ENCODE measurements around the gene UBE2D2. TPM values are rescaled to one million over a fixed set of nuclear protein-coding genes. Genes with fewer than 3 reads are reported as not detected.

Gene UBE2D2
- total RNA-seq, 1 experiment from 2014 or later: 222 TPM

DNA sequence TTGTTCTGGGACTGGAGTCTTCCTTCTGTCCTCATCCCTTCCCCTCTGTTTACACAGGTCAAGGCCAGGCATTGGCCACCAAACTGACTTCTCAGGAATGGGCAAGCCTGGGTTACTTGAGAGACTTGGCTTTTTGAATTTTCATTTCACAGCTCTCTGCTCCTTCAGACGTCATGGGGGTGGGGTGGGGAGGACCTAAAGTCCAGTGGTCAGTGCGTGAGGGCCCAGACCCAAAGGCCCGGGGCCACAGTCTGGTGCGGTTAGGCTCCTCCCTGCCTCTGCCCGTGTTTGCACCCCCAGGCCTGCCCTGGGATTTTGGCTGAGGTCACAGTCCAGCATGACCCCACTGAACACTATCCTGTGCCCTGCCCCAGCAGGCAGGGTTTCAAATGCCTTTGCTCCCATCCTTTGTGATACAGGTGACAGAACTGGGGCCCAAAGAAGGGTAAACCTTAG is 82.9 kb downstream of the UBE2D2 start:
- Histone ChIP-seq H3K4me1 (ENCODE audit: control insufficient read depth, insufficient read depth, low read length) (peaks cover 49% of the 10 kb centered on the region), H3K9me3 (ENCODE audit: control insufficient read depth, insufficient read depth, low read depth, low read length) (no peaks in the 10 kb centered on the region), H3K27me3 (ENCODE audit: control insufficient read depth, insufficient read depth, low read length) (no peaks in the 10 kb centered on the region), H3K4me3 (ENCODE audit: low read depth in 2 of 2, low read length in 2 of 2) (no peak overlapping the region), H3K27ac (ENCODE audit: low read length) (peak overlapping the region; percentile 79), H3K36me3 (ENCODE audit: control insufficient read depth, insufficient read depth, low read length) (no peaks in the 10 kb centered on the region; the same call in 1 of the 2 replicates)
- ChIA-PET CTCF (no interaction called here), POLR2A (no interaction called here)
- DNase-seq (ENCODE audit: low read depth, low spot score): no peak
- intact Hi-C loops (cut with micrococcal nuclease; ENCODE audit: unreplicated experiment): no loop called here
- BruUV-seq (replicated peaks): no TSS peak
- no peak for ATAC-seq
- in situ Hi-C loops (cut with HindIII; ENCODE audit: low pct_unique_long_range_greater_than_20kb, low sequenced_read_pairs): no loop called here
- TF ChIP-seq POLR2AphosphoS5 (IDR thresholded peaks at IDR 0.05; ENCODE audit: low read depth, low read length) (no peak), SIN3A (IDR thresholded peaks at IDR 0.05; ENCODE audit: borderline replicate concordance, insufficient read depth, low read depth, low read length) (no peak)
- TF ChIP-seq, protein P1, sequence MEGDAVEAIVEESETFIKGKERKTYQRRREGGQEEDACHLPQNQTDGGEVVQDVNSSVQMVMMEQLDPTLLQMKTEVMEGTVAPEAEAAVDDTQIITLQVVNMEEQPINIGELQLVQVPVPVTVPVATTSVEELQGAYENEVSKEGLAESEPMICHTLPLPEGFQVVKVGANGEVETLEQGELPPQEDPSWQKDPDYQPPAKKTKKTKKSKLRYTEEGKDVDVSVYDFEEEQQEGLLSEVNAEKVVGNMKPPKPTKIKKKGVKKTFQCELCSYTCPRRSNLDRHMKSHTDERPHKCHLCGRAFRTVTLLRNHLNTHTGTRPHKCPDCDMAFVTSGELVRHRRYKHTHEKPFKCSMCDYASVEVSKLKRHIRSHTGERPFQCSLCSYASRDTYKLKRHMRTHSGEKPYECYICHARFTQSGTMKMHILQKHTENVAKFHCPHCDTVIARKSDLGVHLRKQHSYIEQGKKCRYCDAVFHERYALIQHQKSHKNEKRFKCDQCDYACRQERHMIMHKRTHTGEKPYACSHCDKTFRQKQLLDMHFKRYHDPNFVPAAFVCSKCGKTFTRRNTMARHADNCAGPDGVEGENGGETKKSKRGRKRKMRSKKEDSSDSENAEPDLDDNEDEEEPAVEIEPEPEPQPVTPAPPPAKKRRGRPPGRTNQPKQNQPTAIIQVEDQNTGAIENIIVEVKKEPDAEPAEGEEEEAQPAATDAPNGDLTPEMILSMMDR (IDR thresholded peaks at IDR 0.05): no peak

DNA sequence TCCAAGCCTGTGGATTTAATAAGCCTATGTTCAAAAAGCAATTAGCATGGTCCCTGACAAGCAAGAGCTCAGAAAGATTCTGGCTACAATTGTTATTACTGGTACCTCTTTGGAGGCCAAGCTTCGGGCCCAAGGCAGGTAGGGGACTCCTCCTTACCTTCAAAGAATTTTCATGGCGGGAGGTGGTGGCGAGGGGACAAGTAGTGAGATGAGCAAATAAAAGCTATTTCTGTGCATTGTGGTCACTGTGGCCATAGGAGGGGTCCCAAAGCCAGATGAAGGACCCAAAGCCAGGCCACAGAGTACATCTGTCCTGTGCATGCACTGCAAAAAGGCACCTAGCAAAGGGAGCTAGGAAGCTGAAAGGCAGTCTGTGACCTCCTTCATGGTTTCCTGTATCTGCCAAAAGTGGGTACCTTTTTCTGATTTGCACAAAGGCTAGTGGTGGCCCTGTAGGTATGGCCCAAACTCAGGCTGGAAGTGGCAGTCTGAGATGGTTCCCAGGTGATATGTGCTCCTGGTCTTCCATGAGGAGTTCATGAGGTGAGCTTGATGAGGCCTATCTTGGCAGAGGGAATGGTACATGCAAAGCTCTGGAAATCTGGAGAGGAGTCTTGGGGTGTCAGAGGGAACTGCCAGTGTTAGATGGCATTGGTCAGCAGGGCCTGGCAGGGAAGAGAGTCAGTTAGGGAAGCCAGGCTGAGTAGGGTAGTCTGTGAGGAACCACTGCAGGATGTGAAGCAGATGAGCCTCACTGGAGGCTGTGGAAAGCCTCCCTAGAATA is 83.7 kb downstream of the UBE2D2 start:
- BruUV-seq (replicated peaks): no TSS peak
- H3K9me3 ChIP-seq (ENCODE audit: control insufficient read depth, insufficient read depth, low read depth, low read length): no peaks in the 10 kb centered on the region
- no peaks in the 10 kb centered on the region; the same call in 1 of the 2 replicates for H3K36me3 ChIP-seq (ENCODE audit: control insufficient read depth, insufficient read depth, low read length)
- peak overlapping the region; percentile 79; the same call in 1 of the 2 replicates for H3K27ac ChIP-seq (ENCODE audit: low read length)
- TF ChIP-seq SIN3A (IDR thresholded peaks at IDR 0.05; ENCODE audit: borderline replicate concordance, insufficient read depth, low read depth, low read length): no peak
- TF ChIP-seq, protein P1 (IDR thresholded peaks at IDR 0.05): no peak
- no peak for TF ChIP-seq TCF7L2 (IDR thresholded peaks at IDR 0.05; ENCODE audit: low read depth, low read length)
- TF ChIP-seq POLR2AphosphoS5 (IDR thresholded peaks at IDR 0.05; ENCODE audit: low read depth, low read length): no peak
- TF ChIP-seq, protein P2, sequence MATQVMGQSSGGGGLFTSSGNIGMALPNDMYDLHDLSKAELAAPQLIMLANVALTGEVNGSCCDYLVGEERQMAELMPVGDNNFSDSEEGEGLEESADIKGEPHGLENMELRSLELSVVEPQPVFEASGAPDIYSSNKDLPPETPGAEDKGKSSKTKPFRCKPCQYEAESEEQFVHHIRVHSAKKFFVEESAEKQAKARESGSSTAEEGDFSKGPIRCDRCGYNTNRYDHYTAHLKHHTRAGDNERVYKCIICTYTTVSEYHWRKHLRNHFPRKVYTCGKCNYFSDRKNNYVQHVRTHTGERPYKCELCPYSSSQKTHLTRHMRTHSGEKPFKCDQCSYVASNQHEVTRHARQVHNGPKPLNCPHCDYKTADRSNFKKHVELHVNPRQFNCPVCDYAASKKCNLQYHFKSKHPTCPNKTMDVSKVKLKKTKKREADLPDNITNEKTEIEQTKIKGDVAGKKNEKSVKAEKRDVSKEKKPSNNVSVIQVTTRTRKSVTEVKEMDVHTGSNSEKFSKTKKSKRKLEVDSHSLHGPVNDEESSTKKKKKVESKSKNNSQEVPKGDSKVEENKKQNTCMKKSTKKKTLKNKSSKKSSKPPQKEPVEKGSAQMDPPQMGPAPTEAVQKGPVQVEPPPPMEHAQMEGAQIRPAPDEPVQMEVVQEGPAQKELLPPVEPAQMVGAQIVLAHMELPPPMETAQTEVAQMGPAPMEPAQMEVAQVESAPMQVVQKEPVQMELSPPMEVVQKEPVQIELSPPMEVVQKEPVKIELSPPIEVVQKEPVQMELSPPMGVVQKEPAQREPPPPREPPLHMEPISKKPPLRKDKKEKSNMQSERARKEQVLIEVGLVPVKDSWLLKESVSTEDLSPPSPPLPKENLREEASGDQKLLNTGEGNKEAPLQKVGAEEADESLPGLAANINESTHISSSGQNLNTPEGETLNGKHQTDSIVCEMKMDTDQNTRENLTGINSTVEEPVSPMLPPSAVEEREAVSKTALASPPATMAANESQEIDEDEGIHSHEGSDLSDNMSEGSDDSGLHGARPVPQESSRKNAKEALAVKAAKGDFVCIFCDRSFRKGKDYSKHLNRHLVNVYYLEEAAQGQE (IDR thresholded peaks at IDR 0.05; ENCODE audit: insufficient read depth in 1 of 2, low read depth in 2 of 2, low read length in 1 of 2): no peak
- in situ Hi-C loops (cut with HindIII; ENCODE audit: low pct_unique_long_range_greater_than_20kb, low sequenced_read_pairs): no loop called here
- intact Hi-C loops (cut with micrococcal nuclease; ENCODE audit: unreplicated experiment): no loop called here
- no peak overlapping the region for H3K4me3 ChIP-seq (ENCODE audit: low read depth in 2 of 2, low read length in 2 of 2)
- ATAC-seq: no peak
- H3K27me3 ChIP-seq (ENCODE audit: control insufficient read depth, insufficient read depth, low read length): no peaks in the 10 kb centered on the region
- ChIA-PET CTCF (interaction anchor here (1.3 kb wide), 1 partner anchor 46 kb away, joined by 6 read pairs; no protein-coding TSS in a partner anchor), POLR2A (no interaction called here)
- peaks cover 41% of the 10 kb centered on the region for H3K4me1 ChIP-seq (ENCODE audit: control insufficient read depth, insufficient read depth, low read length)
- DNase-seq (ENCODE audit: low read depth, low spot score): no peak
